CD1c-positive myeloid dendritic cell (primary cell): ENCODE data around the gene BAIAP2.
"Not testable (repeated sequence)": the region's sequence is repeated elsewhere in the genome, so short reads cannot be mapped to it uniquely, and the experiment has no call there.

Source experiments
- DNase-seq: peaks from one replicate; pipeline ENCODE4 v3.0.0-alpha.2; 2016; ENCODE audit errors: extremely low spot score

The BAIAP2 gene

GRCh38 chr17:81002013-81002384 lies 33.0 kb upstream of the BAIAP2 start:
- DNase-seq = no peak

- no peak for DNase-seq
Observed at GRCh38 chr17:81002409-81003361, 32.3 kb upstream of the BAIAP2 start.

DNA sequence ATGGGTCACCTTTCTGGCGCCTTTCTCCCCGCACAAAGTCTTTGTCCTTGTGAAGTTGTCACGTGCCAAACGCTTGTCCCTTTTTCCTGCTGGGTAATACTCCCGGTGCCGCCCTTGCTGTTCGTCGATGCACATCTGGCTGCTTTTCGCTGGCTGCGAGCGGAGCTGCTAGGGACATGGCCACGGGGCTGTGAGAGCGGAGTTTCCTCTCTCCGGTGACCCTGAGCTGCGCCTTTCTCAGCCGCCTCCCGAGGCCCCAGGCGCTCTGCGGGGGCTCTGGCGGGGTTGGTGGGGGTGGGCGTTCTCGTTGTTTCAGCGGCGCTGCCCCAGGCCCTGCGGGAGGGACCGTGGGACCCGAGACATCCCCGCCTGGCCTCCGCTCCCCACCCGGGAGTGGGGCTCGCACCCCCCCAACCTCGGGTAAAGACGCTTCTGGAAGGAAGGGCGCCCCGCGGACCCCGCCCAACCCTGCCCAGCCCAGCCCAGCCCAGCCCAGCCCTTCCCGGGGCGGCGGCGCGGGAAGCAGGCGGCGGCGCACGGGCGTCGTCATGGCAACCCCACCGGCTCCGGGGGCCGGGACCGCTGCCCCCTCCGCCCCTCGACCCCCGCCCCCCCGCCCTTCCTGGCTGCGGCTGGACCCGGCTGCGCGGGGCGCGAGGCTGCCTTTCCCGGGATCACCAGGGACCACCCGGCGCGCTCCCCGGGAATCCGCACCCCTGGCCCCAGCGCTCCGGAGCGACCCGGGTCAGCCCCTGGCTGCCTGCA lies 31.1 kb upstream of the BAIAP2 start:
- no peak for DNase-seq

- no peak for DNase-seq
Observed at GRCh38 chr17:81006891-81007290, 28.1 kb upstream of the BAIAP2 start.

DNA sequence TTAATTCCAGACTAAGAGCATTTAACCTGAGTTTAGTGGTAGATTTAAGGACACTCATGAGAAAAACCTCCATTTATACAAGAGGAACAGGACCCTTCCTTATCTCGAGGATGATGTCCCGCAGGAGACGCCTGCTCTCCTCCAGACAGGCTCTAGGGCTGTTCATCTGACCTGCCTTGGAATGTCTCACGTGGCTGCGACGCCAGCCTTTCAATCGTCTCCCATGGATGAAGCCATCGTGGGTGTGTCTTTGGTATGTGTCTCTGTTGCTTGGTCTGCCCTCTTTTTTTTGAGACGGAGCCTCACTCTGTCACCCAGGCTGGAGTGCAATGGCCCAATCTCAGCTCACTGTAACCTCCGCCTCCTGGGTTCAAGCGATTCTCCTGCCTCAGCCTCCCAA lies 26.8 kb upstream of the BAIAP2 start:
- no peak for DNase-seq

DNA sequence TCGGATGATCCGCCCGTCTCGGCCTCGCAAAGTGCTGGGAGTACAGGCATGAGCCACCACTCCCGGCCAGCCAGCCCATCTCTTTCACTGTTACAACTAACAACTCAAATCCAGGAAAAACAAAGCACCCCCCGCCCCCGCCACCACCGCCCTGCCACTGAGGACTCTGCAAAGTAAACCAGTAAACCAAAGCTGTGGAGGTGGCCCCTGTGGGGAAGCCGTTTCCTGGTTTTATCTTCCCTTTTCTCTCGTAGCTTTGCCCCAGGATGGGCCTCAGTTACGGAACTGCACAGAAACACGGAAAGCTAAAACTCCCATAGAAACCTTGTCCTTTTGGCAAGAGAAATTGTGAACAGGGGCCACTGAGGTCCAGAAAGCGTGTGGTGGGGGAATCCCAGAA lies 25.8 kb upstream of the BAIAP2 start:
- DNase-seq = peak; percentile 66

DNA sequence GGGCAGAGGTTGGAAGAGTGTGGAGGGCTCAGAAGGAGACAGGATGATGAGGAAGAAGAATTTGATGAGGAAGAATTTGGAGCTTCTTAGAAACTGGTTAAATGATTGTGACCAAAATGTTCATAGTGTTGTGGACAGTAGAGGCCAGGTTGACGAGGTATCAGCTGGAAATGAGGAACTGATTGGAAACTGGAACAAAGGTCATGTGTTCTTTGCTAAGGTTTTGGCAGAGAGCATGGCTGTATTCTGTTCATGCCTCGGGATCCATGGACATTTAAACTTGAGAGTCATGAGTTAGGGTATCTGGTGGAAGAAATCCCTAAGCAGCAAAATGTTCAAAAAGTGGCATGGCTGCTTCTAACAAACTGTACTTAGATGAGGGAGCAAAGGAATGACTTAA lies 24.0 kb upstream of the BAIAP2 start:
- no peak for DNase-seq

DNA sequence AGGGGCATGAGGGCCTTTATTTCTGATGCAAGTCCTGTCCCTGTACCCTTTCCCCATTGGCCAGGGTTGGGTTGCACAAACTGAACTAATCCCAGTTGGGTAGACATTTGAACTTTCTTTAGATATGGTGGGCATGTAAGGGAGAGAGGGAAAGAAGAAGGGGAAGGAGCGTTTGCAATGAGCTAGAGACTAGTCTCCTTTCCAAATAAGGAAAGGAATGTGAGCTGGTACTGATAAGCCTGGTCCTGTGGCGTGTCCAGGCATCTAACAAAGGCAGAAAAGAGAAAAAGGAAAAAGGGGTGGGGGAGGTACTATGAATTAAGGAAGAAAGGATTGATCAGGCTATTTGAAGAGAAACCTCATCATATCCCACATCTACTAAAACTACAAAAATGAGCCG lies 23.0 kb upstream of the BAIAP2 start:
- no peak for DNase-seq

- DNase-seq = no peak
Observed at GRCh38 chr17:81012574-81013447, 22.1 kb upstream of the BAIAP2 start.

DNA sequence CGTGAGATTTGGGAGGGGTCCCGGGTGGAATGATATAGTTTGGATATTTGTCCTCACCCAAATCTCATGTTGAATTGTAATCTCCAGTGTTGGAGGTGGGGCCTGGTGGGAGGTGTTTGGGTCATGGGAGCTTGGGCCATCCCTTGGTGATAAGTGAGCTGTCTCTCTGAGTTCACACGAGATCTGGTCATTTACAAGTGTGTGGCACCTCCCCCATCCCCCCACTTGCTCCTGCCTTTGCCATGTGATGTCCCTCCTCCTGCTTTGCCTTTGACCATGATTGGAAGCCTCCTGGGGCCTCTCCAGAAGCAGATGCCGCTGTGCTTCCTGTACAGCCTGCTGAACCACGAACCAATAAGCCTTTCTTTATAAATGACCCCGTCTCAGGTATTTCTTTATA lies 21.3 kb upstream of the BAIAP2 start:
- DNase-seq = no peak

GRCh38 chr17:81015136-81015535 lies 19.8 kb upstream of the BAIAP2 start:
- no peak for DNase-seq

DNA sequence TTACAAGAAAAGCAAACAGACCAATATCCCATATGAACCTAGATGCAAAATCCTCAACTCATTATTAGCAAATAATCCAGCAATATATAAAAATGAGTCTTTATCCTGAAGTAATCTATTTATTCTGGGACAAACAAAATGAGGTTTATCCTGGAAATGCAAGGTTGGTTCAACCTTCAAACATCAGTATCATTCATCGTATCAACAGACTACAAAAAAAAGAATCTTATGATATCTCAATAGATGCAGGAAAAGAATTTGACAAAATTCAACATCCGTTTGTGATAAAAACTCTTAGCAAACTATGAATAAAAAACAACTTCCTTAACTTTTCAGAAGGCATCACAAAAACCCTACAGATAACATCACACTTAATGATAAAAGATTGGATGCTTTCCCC lies 18.4 kb upstream of the BAIAP2 start:
- DNase-seq = no peak

DNA sequence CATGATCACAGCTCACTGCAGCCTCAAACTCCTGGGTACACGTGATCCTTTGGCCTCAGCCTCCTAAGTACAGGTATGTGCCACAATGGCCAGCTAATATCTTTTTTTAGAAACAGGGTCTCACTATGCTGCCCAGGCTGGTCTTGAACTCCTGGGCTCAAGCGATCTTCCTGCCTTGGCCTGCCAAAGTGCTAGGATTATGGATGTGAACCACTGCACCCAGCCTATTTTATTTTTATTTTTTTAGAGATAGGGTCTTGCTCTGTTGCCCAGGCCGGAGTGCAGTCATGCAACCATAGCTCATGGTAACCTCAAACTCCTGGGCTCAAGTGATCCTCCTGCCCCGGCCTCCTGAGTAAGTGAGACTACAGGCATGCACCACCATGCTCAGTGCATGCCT lies 17.6 kb upstream of the BAIAP2 start:
- not testable (repeated sequence) for DNase-seq

DNA sequence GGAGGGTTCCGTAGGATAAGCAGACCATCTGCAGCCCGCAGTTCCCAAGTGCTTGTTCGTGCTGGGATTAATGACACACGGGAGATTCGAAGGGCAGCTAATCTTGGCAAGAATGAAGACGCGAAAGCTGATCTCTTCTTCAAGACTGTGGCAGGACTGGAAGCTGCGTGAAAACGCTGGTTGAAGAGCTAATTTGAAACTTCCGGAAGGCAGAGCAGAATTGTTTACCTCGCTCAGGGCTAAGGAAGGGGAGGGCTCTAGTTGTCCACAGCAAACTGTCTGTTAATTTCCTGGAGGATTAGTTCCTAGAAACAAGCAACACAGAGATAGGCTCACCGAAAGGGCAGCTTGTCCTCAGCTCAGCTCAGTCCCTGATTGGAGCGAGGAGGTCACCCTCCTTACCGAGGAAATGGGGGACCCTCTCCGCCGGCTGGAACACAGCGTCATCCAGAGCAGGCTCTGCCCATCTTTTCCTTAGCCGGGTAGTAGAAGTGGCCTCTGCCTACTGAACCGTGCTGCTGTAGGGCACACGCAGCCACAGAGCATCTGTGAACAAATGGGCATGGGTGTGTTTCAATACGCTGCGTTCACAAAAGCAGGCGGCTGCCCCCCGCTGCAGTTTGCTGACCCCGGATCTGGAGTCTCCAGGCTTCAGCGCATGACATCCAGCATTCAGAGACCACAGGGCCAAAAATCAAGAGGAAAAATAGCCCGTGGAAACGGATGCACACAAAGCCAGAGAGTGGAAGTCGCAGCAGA lies 16.7 kb upstream of the BAIAP2 start:
- no peak for DNase-seq

DNA sequence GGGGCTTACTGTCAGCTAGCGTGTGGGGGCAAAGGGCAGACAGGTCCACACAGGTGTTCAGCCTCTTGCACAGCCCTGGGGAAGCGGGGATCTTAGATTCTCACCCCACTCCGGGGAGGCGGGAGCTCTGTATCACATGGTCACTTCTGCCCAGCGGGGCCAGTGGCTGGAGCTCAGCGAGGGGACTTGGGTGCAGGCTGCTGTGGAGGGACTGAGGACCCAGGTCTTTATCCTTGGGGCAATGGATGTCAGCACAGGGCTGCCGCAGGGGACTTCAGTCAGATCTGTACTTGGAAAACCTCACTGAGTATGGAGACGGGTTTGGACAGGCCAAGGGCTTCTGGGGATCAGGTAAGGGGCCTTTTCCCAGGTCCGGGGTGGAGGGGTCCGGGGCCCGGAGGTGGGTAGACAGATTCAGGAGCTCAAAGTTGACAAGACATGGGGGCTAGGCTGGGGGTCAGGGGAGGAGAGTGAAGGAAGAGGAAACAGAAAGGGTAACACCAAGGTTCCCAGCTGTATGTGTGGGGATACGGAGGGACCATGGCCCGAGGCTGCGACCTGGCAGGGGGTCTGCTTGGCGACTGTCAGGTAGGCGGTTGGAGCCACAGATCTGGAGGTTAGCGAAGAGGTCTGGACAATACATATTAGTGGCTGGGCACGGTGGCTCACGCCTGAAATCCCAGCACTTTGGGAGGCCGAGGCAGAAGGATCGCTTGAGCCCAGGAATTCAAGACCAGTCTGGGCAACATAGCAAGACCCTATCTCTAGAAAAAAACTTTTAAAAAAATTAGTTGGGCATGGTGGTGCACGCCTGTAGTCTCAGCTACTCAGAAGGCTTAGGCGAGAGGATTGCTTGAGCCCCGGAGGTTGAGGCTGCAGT lies 15.1 kb upstream of the BAIAP2 start:
- DNase-seq = no peak

DNA sequence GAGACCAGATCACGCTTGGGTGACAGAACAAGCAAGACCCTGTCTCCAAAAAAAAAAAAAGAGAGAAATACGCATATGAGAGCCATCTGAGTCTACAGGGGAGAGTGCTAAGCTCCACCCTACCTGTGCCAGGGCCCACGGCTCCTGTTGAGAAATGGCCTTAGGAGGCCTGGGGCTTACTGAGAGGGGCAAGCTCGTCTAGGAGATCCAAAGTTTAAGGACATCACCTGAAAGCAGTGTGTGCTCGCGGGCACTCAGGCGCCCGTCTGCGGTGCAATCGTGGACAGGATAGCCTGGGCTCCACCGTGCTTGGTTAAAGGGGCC lies 14.5 kb upstream of the BAIAP2 start:
- DNase-seq = no peak

- DNase-seq = no peak
Observed at GRCh38 chr17:81020767-81021497, 14.0 kb upstream of the BAIAP2 start.

DNA sequence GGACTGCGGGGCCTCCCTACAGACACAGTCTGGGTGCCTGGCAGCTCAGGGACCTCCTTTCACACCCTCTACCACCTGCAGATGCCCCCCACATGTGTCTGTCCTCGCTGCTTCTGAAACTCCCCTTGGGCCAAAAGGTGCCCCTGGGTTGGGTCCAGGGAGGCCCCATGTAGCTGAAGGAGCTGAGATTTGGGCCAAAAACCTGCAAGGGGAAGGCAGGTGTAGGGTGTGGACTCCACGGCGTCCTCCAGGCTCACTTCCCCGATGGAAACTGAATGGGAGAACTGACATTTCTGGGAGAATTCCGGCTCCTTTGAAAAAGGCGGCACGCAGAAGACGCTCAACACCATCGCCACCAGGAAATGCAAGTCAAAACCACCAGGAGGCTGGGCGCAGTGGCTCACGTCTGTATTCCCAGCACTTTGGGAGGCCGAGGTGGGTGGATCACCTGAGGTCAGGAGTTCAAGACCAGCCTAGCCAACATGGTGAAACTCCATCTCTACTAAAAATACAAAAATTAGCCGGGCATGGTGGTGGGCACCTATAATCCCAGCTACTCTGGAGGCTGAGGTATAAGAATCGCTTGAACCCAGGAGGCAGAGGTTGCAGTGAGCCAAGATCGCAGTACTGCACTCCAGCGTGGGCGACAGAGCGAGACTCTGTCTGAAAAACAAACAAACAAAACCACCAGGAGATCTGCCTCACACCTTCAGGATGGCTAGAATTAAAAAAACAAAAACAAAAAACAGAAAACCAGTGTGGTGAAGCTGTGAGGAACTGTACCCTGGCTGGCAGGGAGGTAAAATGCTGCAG lies 13.2 kb upstream of the BAIAP2 start:
- DNase-seq = no peak

GRCh38 chr17:81022344-81022676 lies 12.6 kb upstream of the BAIAP2 start:
- DNase-seq = no peak
